ENCODE results near the gene SORCS3. TPM values are rescaled to one million over a fixed set of nuclear protein-coding genes. Genes with fewer than 3 reads are reported as not detected.

The SORCS3 gene
- total and polyA plus RNA-seq, 2 of the 13 experiments (the other 11 are each of a cell fraction or from before 2014, with no cell fraction given) = 0.07 TPM; not detected in 1

DNA sequence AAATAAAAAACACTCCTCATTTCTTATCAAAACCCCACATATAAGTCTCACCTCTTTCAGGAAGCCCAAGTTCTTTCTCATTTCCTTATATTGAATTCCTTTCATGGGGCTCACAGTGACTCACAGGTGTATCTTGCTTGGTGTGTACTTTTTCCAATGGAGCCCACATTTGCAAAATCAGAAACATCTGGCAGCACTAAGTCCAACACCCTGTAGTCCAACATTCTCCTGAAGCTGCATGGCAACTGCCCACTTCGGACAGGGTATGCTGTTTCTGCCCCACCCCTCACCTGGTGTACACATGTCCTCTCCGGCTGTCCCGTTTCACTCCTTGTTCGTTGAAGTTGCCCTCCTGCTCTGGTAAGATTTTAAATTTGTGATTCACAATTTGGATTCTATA is 544.1 kb downstream of the SORCS3 start:
- Histone ChIP-seq H3K79me2 (ENCODE audit: insufficient read depth, low read length) (no peaks in the 10 kb centered on the region), H4K20me1 (ENCODE audit: insufficient read depth, low read length) (no peaks in the 10 kb centered on the region), H3K4me1 (ENCODE audit: insufficient read depth, low read length) (no peaks in the 10 kb centered on the region), H3K4me2 (ENCODE audit: low read depth, low read length) (no peak overlapping the region), H3K9ac (ENCODE audit: insufficient read depth, low read depth, low read length) (no peak overlapping the region), H3K36me3 (replicated peaks in 1 of 2; ENCODE audit: control insufficient read depth in 1 of 2, insufficient read depth in 2 of 2, low read length in 2 of 2) (no peaks in the 10 kb centered on the region), H3K27ac (ENCODE audit: extremely low read length, insufficient read depth, low read length) (no peak overlapping the region), H3K4me3 (replicated peaks in 1 of 3; ENCODE audit: insufficient read depth in 1 of 3, low read depth in 2 of 3, low read length in 3 of 3) (no peak overlapping the region), H3K9me3 (ENCODE audit: low read length) (peaks cover 74% of the 10 kb centered on the region), H2AFZ (ENCODE audit: low read length) (no peak overlapping the region), H3K27me3 (ENCODE audit: control insufficient read depth in 1 of 2, insufficient read depth in 2 of 2, low read length in 2 of 2) (no peaks in the 10 kb centered on the region)
- POLR2A ChIA-PET = no interaction called here
- no TSS peak for BruUV-seq (replicated peaks)
- ATAC-seq (no peak), FAIRE-seq (no peak), DNase-seq (ENCODE audit: low spot score) (no peak)
- CTCF ChIA-PET (ENCODE audit: low intra/inter-chr PET ratio, low total read pairs) = no interaction called here
- 42% methylated on average over 4 of the region's 4 CpGs for WGBS (ENCODE audit: low lambda C conversion rate)
- intact Hi-C loops (cut with micrococcal nuclease; ENCODE audit: unreplicated experiment) (no loop called here), in situ Hi-C loops (cut with HindIII; ENCODE audit: extremely low pct_ligation_motif_present, low pct_unique_long_range_greater_than_20kb) (no loop called here)
- no peak for TF ChIP-seq KDM4B (CRISPR knock-in tag; IDR thresholded peaks at IDR 0.05)
- no peak for TF ChIP-seq NRL (CRISPR knock-in tag; IDR thresholded peaks at IDR 0.05; ENCODE audit: borderline replicate concordance)
- no peak for TF ChIP-seq IRF2 (CRISPR knock-in tag; IDR thresholded peaks at IDR 0.05)
- TF ChIP-seq BRD4 (CRISPR knock-in tag; IDR thresholded peaks at IDR 0.05) = no peak
- no peak for TF ChIP-seq ZNF329 (CRISPR knock-in tag; IDR thresholded peaks at IDR 0.05; ENCODE audit: low read depth)

DNA sequence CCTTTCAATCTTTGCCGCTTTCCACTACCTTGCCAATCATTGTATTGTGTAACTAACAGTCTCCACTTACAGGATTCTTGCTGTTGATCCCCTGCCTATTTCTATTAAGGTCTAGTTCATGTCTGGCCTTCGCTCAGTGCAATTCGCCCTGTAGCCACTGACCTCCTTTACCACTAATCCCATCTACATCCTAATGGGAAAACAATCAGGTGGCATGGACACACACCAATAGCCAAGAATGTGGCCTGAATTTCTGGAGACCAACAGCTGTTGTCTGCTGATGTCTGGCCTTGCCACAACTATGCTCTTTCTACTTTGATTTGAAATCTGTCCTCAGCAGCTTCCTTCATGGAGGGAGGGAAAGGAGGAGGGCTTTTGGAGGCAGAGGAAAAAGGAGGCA is 546.2 kb downstream of the SORCS3 start:
- Histone ChIP-seq H3K79me2 (ENCODE audit: insufficient read depth, low read length) (no peaks in the 10 kb centered on the region), H3K4me1 (ENCODE audit: insufficient read depth, low read length) (no peaks in the 10 kb centered on the region), H3K9me3 (ENCODE audit: low read length) (peaks cover 54% of the 10 kb centered on the region), H3K27ac (ENCODE audit: extremely low read length, insufficient read depth, low read length) (no peak overlapping the region), H3K9ac (ENCODE audit: insufficient read depth, low read depth, low read length) (no peak overlapping the region), H4K20me1 (ENCODE audit: insufficient read depth, low read length) (no peaks in the 10 kb centered on the region), H2AFZ (ENCODE audit: low read length) (no peak overlapping the region), H3K4me2 (ENCODE audit: low read depth, low read length) (no peak overlapping the region), H3K4me3 (replicated peaks in 1 of 3; ENCODE audit: insufficient read depth in 1 of 3, low read depth in 2 of 3, low read length in 3 of 3) (no peak overlapping the region), H3K36me3 (replicated peaks in 1 of 2; ENCODE audit: control insufficient read depth in 1 of 2, insufficient read depth in 2 of 2, low read length in 2 of 2) (no peaks in the 10 kb centered on the region), H3K27me3 (ENCODE audit: control insufficient read depth in 1 of 2, insufficient read depth in 2 of 2, low read length in 2 of 2) (no peaks in the 10 kb centered on the region)
- in situ Hi-C loops (cut with HindIII; ENCODE audit: extremely low pct_ligation_motif_present, low pct_unique_long_range_greater_than_20kb) (no loop called here), intact Hi-C loops (cut with micrococcal nuclease; ENCODE audit: unreplicated experiment) (no loop called here)
- ChIA-PET POLR2A (no interaction called here), CTCF (ENCODE audit: low intra/inter-chr PET ratio, low total read pairs) (no interaction called here)
- WGBS (ENCODE audit: low lambda C conversion rate) = 26% methylated on average over 3 of the region's 3 CpGs
- ATAC-seq = no peak
- FAIRE-seq = no peak
- BruUV-seq (replicated peaks) = no TSS peak
- TF ChIP-seq HHEX (CRISPR knock-in tag; IDR thresholded peaks at IDR 0.05) = no peak
- TF ChIP-seq, protein P1, sequence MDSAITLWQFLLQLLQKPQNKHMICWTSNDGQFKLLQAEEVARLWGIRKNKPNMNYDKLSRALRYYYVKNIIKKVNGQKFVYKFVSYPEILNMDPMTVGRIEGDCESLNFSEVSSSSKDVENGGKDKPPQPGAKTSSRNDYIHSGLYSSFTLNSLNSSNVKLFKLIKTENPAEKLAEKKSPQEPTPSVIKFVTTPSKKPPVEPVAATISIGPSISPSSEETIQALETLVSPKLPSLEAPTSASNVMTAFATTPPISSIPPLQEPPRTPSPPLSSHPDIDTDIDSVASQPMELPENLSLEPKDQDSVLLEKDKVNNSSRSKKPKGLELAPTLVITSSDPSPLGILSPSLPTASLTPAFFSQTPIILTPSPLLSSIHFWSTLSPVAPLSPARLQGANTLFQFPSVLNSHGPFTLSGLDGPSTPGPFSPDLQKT (CRISPR knock-in tag; IDR thresholded peaks at IDR 0.05; ENCODE audit: borderline replicate concordance) = no peak
- no peak for TF ChIP-seq ZNF441 (CRISPR knock-in tag; IDR thresholded peaks at IDR 0.05; ENCODE audit: borderline replicate concordance)
- TF ChIP-seq, protein P2, sequence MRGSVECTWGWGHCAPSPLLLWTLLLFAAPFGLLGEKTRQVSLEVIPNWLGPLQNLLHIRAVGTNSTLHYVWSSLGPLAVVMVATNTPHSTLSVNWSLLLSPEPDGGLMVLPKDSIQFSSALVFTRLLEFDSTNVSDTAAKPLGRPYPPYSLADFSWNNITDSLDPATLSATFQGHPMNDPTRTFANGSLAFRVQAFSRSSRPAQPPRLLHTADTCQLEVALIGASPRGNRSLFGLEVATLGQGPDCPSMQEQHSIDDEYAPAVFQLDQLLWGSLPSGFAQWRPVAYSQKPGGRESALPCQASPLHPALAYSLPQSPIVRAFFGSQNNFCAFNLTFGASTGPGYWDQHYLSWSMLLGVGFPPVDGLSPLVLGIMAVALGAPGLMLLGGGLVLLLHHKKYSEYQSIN (CRISPR knock-in tag; IDR thresholded peaks at IDR 0.05; ENCODE audit: borderline replicate concordance) = no peak
- TF ChIP-seq POLR2AphosphoS5 (IDR thresholded peaks at IDR 0.05; ENCODE audit: low read depth, low read length) = no peak
- no peak for TF ChIP-seq ZFYVE20 (CRISPR knock-in tag; IDR thresholded peaks at IDR 0.05; ENCODE audit: borderline replicate concordance, low read depth)
- TF ChIP-seq, protein P3, sequence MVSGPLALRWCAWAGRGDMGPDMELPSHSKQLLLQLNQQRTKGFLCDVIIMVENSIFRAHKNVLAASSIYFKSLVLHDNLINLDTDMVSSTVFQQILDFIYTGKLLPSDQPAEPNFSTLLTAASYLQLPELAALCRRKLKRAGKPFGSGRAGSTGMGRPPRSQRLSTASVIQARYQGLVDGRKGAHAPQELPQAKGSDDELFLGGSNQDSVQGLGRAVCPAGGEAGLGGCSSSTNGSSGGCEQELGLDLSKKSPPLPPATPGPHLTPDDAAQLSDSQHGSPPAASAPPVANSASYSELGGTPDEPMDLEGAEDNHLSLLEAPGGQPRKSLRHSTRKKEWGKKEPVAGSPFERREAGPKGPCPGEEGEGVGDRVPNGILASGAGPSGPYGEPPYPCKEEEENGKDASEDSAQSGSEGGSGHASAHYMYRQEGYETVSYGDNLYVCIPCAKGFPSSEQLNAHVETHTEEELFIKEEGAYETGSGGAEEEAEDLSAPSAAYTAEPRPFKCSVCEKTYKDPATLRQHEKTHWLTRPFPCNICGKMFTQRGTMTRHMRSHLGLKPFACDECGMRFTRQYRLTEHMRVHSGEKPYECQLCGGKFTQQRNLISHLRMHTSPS (CRISPR knock-in tag; IDR thresholded peaks at IDR 0.05; ENCODE audit: low read depth) = no peak
- no peak for DNase-seq (ENCODE audit: low spot score)

Data from HepG2 (cell line).